DND-41 (cell line): ENCODE results near the gene TUFT1.

Source experiments
- ATAC-seq: fragments of 200-7000 bp; cut with Tn5 transposase; 3 replicates; pipeline ENCODE4 v1.9.1; 2021; ENCODE audit warnings: low read depth; ENCODE audit not compliant: insufficient read depth
- DNase-seq: peaks from one replicate; pipeline ENCODE4 v3.0.0-alpha.2; 2020
- H2AFZ ChIP-seq: 2 replicates; pipeline ENCODE4 v1.6.0; 2012; ENCODE audit warnings: low read depth, low read length
- H3K27ac ChIP-seq: 2 replicates; pipeline ENCODE4 v1.5.1; 2012; ENCODE audit warnings: low read length, inconsistent platforms
- H3K27me3 ChIP-seq: fragments of 200-600 bp; sonication (generic); 2 replicates; pipeline ENCODE4 v1.6.0; 2012; ENCODE audit warnings: low read length, mild to moderate bottlenecking, inconsistent platforms; ENCODE audit not compliant: insufficient read depth, poor library complexity
- H3K36me3 ChIP-seq: 2 replicates; pipeline ENCODE4 v1.5.1; 2012; ENCODE audit warnings: low read length, inconsistent platforms; ENCODE audit not compliant: insufficient read depth
- H3K4me1 ChIP-seq: 2 replicates; pipeline ENCODE4 v1.5.1; 2012; ENCODE audit warnings: mild to moderate bottlenecking, low read length; ENCODE audit not compliant: insufficient read depth
- H3K4me2 ChIP-seq: 2 replicates; pipeline ENCODE4 v1.6.0; 2012; ENCODE audit warnings: mild to moderate bottlenecking, moderate library complexity, low read length, inconsistent platforms; ENCODE audit not compliant: insufficient read depth
- H3K4me3 ChIP-seq, 2 experiments: fragments of 200-600 bp in 1 of 2; shearing (Covaris generic) in 1 of 2; 2 replicates each; pipeline ENCODE4 v1.5.1; 2012 to 2016; ENCODE audit warnings: inconsistent platforms in 2 of 2, low read length in 2 of 2, mild to moderate bottlenecking in 2 of 2, low read depth in 1 of 2, moderate library complexity in 1 of 2
- H3K79me2 ChIP-seq: 2 replicates; pipeline ENCODE4 v1.6.0; 2012; ENCODE audit warnings: low read length, inconsistent platforms; ENCODE audit not compliant: insufficient read depth
- H3K9ac ChIP-seq: 2 replicates; pipeline ENCODE4 v1.6.0; 2012; ENCODE audit warnings: low read depth, mild to moderate bottlenecking, inconsistent platforms, low read length, moderate library complexity
- H3K9me3 ChIP-seq: 2 replicates; pipeline ENCODE4 v1.5.1; 2012; ENCODE audit warnings: low read length, moderate library complexity, mild to moderate bottlenecking, inconsistent platforms; ENCODE audit not compliant: insufficient read depth, severe bottlenecking
- H4K20me1 ChIP-seq: 2 replicates; pipeline ENCODE4 v1.6.0; 2012; ENCODE audit warnings: low read length; ENCODE audit not compliant: insufficient read depth
- EZH2 ChIP-seq: IDR thresholded peaks from 3 replicates; pipeline ENCODE4 v1.6.1; 2012; ENCODE audit warnings: borderline replicate concordance, low read depth, mild to moderate bottlenecking, moderate library complexity, low read length, inconsistent platforms; ENCODE audit not compliant: severe bottlenecking
- TF ChIP-seq, protein P1 (sequence below): IDR thresholded peaks from 2 replicates; pipeline ENCODE4 v1.5.1; 2012; ENCODE audit warnings: borderline replicate concordance, low read length, moderate library complexity, mild to moderate bottlenecking; ENCODE audit not compliant: poor library complexity, severe bottlenecking; ENCODE audit errors: extremely low read depth

Gene TUFT1

DNA sequence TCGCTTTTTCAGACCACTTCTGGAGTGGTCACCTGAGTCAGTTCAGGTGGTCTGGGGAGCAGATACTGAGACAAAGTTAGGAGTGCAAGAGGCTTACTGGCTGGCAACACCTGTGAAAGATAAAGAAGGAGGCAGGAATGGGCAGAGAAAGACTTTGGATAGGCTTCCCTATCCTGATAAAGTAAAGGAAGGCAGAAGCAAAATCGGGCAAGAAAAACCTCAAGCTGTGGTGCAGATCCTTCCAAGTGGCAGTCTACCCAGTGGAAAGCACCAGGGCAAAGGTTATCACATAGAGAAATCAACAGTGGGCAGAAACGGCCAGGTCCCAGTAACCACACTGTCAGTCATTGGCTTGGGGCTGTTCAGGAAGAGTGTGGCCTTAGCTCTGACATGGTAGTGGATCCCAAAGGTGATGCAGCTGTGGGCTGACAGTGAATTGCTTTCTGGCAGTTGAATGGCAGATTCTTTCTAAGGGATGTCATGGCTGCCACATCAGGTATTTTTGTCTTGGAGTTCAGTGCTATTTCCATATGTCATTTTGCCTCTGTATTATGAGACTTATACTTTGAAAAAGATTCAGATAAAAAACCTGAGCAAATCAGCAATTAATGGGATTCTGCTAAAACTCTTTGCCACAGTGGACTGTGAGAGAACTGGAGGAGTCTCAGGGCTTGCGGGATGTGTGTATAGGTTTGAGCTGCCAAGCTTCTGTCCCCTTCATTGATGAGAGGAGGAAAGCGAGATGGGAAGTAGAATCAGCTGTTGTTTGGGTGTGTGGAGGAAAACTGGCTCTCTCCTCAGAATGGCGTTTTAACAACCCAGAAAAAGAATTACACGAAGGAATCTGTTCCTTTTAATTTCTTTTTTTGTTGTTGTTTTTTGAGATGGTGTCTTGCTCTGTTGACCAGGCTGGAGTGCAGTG is 37.0 kb upstream of the TUFT1 start:
- DNase-seq (no peak), ATAC-seq (no peak)
- Histone ChIP-seq H3K9ac (no peak overlapping the region), H3K9me3 (no peaks in the 10 kb centered on the region), H3K4me2 (no peak overlapping the region), H3K4me3 (no peak overlapping the region), H3K4me1 (no peaks in the 10 kb centered on the region), H3K27me3 (no peaks in the 10 kb centered on the region), H3K27ac (no peak overlapping the region), H3K79me2 (no peaks in the 10 kb centered on the region), H2AFZ (no peak overlapping the region), H3K36me3 (no peaks in the 10 kb centered on the region), H4K20me1 (no peaks in the 10 kb centered on the region)
- TF ChIP-seq EZH2: no peak
- TF ChIP-seq, protein P1, sequence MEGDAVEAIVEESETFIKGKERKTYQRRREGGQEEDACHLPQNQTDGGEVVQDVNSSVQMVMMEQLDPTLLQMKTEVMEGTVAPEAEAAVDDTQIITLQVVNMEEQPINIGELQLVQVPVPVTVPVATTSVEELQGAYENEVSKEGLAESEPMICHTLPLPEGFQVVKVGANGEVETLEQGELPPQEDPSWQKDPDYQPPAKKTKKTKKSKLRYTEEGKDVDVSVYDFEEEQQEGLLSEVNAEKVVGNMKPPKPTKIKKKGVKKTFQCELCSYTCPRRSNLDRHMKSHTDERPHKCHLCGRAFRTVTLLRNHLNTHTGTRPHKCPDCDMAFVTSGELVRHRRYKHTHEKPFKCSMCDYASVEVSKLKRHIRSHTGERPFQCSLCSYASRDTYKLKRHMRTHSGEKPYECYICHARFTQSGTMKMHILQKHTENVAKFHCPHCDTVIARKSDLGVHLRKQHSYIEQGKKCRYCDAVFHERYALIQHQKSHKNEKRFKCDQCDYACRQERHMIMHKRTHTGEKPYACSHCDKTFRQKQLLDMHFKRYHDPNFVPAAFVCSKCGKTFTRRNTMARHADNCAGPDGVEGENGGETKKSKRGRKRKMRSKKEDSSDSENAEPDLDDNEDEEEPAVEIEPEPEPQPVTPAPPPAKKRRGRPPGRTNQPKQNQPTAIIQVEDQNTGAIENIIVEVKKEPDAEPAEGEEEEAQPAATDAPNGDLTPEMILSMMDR: no peak

DNA sequence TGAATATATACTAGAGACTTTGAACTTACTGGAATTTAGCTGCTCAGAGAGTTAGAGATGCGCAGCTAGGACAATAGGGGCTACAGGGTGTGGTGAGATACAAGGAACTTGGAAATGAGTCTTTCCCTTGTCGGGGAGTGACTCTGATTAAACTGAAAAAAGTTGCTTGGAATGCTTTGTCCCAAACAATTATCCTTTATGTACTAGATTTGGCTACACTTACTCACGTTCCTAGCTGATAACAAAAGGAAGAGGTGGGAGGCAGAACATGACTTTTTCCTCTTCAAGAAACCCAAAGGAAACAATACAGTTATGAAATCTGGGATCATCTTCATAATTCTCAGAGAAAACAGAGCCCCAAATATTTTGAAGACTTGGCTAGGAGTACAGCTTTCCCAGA is 35.9 kb upstream of the TUFT1 start:
- DNase-seq (no peak), ATAC-seq (no peak)
- Histone ChIP-seq H4K20me1 (no peaks in the 10 kb centered on the region), H3K27me3 (no peaks in the 10 kb centered on the region), H3K36me3 (no peaks in the 10 kb centered on the region), H3K4me1 (no peaks in the 10 kb centered on the region), H3K27ac (no peak overlapping the region), H3K9ac (no peak overlapping the region), H2AFZ (no peak overlapping the region), H3K4me2 (no peak overlapping the region), H3K79me2 (no peaks in the 10 kb centered on the region), H3K4me3 (no peak overlapping the region), H3K9me3 (no peaks in the 10 kb centered on the region)
- TF ChIP-seq, protein P1: no peak
- no peak for TF ChIP-seq EZH2

DNA sequence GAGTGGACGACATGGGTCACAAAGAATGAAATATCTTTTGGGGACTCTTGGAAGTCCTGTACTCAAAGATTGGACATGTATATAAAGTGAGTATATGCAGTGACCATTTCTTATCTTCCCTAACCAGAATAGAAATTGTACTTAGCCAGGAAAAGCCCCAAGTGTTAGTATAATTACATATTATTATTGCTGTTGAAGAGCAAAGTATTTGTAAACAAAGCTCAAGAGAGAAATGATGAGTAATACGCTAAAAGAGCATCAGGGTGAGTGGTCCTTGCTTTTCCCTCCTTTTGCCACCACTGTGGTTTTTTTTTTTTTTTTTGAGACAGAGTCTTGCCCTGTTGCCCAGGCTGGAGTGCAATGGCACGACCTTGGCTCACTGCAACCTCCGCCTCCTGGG is 35.4 kb upstream of the TUFT1 start:
- no peak overlapping the region for H3K4me3 ChIP-seq
- no peak overlapping the region for H3K27ac ChIP-seq
- H2AFZ ChIP-seq: no peak overlapping the region
- H3K4me1 ChIP-seq: no peaks in the 10 kb centered on the region
- no peaks in the 10 kb centered on the region for H3K79me2 ChIP-seq
- H3K9me3 ChIP-seq: no peaks in the 10 kb centered on the region
- ATAC-seq: no peak
- no peaks in the 10 kb centered on the region for H3K27me3 ChIP-seq
- H4K20me1 ChIP-seq: no peaks in the 10 kb centered on the region
- H3K36me3 ChIP-seq: no peaks in the 10 kb centered on the region
- no peak for DNase-seq
- TF ChIP-seq EZH2: no peak
- TF ChIP-seq, protein P1: no peak
- H3K4me2 ChIP-seq: no peak overlapping the region
- H3K9ac ChIP-seq: no peak overlapping the region
